Neutrophil (primary cell): ENCODE results near the gene ZMYM2.

ENCODE experiments used
- H3K27ac ChIP-seq: fragments of 200-600 bp; sonication (generic); 2 replicates; pipeline ENCODE4 v1.5.1; 2016; ENCODE audit warnings: mild to moderate bottlenecking, moderate library complexity
- H3K27me3 ChIP-seq: fragments of 200-600 bp; sonication (generic); 2 replicates; pipeline ENCODE4 v1.6.0; 2016; ENCODE audit warnings: mild to moderate bottlenecking
- H3K36me3 ChIP-seq: fragments of 200-600 bp; sonication (generic); 2 replicates; pipeline ENCODE4 v1.5.1; 2017
- H3K4me1 ChIP-seq, 2 experiments: fragments of 200-600 bp in 1 of 2; sonication (generic) in 1 of 2; 1 replicate in 1 of 2; 2 replicates in 1 of 2; pipeline versions ENCODE4 v1.5.1 to v1.6.1; 2013 to 2016; ENCODE audit warnings: low read depth in 1 of 2, low read length in 1 of 2, mild to moderate bottlenecking in 1 of 2, moderate library complexity in 1 of 2; ENCODE audit not compliant: control insufficient read depth in 1 of 2, insufficient read depth in 1 of 2
- H3K4me3 ChIP-seq, 2 experiments: fragments of 200-600 bp in 1 of 2; sonication (generic) in 1 of 2; 1 replicate in 1 of 2; 2 replicates in 1 of 2; pipeline ENCODE4 v1.5.1; 2013 to 2016; ENCODE audit warnings: low read depth in 1 of 2, low read length in 1 of 2, mild to moderate bottlenecking in 1 of 2, moderate library complexity in 1 of 2
- H3K9me3 ChIP-seq: fragments of 200-600 bp; sonication (generic); 2 replicates; pipeline ENCODE4 v1.5.1; 2016
- TF ChIP-seq, protein P1 (sequence below): fragments of 200-600 bp; sonication (generic); IDR thresholded peaks from 2 replicates; pipeline ENCODE4 v1.5.1; 2016; ENCODE audit warnings: antibody characterized with exemption

The ZMYM2 gene

GRCh38 chr13:20125129-20125782, 166.7 kb downstream of the ZMYM2 start:
- TF ChIP-seq, protein P1, sequence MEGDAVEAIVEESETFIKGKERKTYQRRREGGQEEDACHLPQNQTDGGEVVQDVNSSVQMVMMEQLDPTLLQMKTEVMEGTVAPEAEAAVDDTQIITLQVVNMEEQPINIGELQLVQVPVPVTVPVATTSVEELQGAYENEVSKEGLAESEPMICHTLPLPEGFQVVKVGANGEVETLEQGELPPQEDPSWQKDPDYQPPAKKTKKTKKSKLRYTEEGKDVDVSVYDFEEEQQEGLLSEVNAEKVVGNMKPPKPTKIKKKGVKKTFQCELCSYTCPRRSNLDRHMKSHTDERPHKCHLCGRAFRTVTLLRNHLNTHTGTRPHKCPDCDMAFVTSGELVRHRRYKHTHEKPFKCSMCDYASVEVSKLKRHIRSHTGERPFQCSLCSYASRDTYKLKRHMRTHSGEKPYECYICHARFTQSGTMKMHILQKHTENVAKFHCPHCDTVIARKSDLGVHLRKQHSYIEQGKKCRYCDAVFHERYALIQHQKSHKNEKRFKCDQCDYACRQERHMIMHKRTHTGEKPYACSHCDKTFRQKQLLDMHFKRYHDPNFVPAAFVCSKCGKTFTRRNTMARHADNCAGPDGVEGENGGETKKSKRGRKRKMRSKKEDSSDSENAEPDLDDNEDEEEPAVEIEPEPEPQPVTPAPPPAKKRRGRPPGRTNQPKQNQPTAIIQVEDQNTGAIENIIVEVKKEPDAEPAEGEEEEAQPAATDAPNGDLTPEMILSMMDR: no peak
- Histone ChIP-seq H3K27me3 (peaks cover 66% of the 10 kb centered on the region), H3K9me3 (no peaks in the 10 kb centered on the region), H3K36me3 (no peaks in the 10 kb centered on the region), H3K27ac (no peak overlapping the region), H3K4me3 (no peak overlapping the region), H3K4me1 (peaks cover 6 to 23% of the 10 kb centered on the region in 2 experiments)

DNA sequence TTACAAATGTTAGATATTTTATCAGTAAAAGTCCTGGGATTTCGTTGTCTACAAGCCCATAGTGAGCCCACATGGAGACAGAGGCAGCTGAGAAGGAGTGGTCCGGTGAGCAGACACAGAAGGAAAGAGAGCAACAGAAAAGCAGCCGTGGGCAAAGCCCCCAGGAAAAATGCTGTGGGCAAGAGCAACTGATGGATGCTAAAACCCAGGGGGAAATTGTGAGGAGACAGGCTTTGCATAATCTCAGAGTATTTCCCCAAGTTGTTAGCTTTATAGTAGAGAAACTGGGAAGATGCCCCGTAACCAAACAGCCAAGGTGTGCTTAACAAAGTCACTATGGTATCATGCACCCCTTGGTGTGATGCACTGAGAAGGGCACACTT, 167.2 kb downstream of the ZMYM2 start:
- no peak overlapping the region for H3K27ac ChIP-seq
- TF ChIP-seq, protein P1: no peak
- H3K4me3 ChIP-seq: no peak overlapping the region
- peaks cover 71% of the 10 kb centered on the region for H3K27me3 ChIP-seq
- H3K36me3 ChIP-seq: no peaks in the 10 kb centered on the region
- H3K9me3 ChIP-seq: no peaks in the 10 kb centered on the region
- peaks cover 6 to 23% of the 10 kb centered on the region in 2 experiments for H3K4me1 ChIP-seq

DNA sequence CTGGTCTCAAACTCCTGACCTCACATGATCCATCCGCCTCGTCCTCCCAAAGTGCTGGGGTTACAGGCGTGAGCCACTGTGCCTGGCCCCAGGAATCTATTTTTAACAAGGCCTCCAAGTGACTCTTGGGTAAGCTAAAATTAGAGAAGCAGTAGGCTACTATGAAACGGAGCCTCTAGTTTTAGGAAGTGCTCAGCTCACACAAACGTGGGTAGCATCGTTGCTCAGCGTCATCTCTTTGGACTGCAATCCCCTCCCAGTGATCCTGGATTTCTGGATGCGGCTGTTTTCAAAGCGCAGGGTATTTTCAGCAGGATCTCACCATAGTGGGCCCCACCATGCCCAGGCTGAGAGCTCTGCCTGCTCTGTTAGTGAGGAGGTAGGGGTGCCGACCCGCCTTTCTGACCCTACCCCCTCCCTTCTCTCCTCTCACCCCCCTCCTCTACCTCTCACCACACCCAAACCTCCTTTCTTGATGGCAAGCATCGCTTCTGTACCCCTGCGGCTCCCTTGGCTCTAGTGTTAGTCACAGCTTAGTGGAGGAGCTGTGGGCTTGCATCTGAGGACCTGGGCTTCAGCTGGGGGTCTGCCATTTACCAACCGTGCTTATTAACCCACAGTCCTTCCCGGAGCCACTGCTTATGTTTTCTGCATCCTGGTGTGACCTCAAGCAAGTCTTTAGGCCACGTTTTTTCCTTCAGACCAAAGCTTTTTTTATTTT, 168.2 kb downstream of the ZMYM2 start:
- Histone ChIP-seq H3K27me3 (peaks cover 80% of the 10 kb centered on the region), H3K9me3 (no peaks in the 10 kb centered on the region), H3K27ac (no peak overlapping the region), H3K4me3 (no peak overlapping the region), H3K4me1 (peaks cover 6 to 19% of the 10 kb centered on the region in 2 experiments), H3K36me3 (no peaks in the 10 kb centered on the region)
- TF ChIP-seq, protein P1: no peak

DNA sequence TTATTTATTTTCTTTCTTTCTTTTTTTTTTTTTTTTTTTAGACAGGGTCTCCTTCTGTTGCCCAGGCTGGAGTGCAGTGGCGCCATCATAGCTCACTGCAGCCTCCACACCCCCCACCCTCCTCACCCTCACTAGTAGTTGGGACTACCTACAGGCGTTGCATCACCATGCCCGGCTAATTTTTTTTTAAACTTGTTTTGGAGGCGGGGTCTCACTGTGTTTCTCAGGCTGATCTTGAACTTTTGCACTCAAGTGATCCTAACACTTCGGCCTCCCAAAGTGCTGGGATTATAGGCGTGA, 168.7 kb downstream of the ZMYM2 start:
- Histone ChIP-seq H3K27me3 (peaks cover 85% of the 10 kb centered on the region), H3K36me3 (no peaks in the 10 kb centered on the region), H3K4me3 (peak overlapping the region in 1 of 2 experiments; percentile 66), H3K4me1 (peaks cover 6 to 19% of the 10 kb centered on the region in 2 experiments), H3K27ac (no peak overlapping the region), H3K9me3 (no peaks in the 10 kb centered on the region)
- TF ChIP-seq, protein P1: no peak

- Histone ChIP-seq H3K4me1 (peaks cover 6 to 19% of the 10 kb centered on the region in 2 experiments), H3K36me3 (no peaks in the 10 kb centered on the region), H3K27ac (no peak overlapping the region), H3K4me3 (peak overlapping the region; percentile 35 to 66), H3K27me3 (peaks cover 91% of the 10 kb centered on the region), H3K9me3 (no peaks in the 10 kb centered on the region)
- TF ChIP-seq, protein P1: no peak
Observed at GRCh38 chr13:20127562-20128458, 169.3 kb downstream of the ZMYM2 start.
